H1 (cell line): ENCODE results near the gene ABL2. TPM values are rescaled to one million over a fixed set of nuclear protein-coding genes. Genes with fewer than 3 reads are reported as not detected.

Experiments used
- CTCF ChIA-PET: fragments of 300-600 bp; sonication (Branson Sonifier 250); formaldehyde crosslinking; loops from one replicate; lab custom pipeline; 2021; ENCODE audit not compliant: partially characterized antibody; lab: Charles Lee
- POLR2A ChIA-PET: fragments of 300-600 bp; sonication (Branson Sonifier 250); formaldehyde crosslinking; loops from one replicate; lab custom pipeline; 2021; ENCODE audit warnings: inconsistent platforms; ENCODE audit not compliant: partially characterized antibody; lab: Charles Lee
- DNase-seq, 2 experiments: peaks; one replicate each; pipeline versions ENCODE4 v3.0.0 to v3.0.0-alpha.2; 2010 to 2022; ENCODE audit warnings: low spot score in 2 of 2, low read depth in 1 of 2, mixed read lengths in 1 of 2
- FAIRE-seq: peaks from 2 replicates; lab custom pipeline; 2011; peaks lifted over from hg19 to GRCh38; lab: Jason Lieb, UNC
- H2AFZ ChIP-seq: 2 replicates; pipeline ENCODE4 v1.8.1; 2012; ENCODE audit warnings: low read length, inconsistent platforms
- H2AK5ac ChIP-seq: 2 replicates; pipeline ENCODE4 v1.6.1; 2013; ENCODE audit warnings: low read depth, low read length
- H2BK120ac ChIP-seq: replicated peaks from 2 replicates; pipeline ENCODE3; 2013; ENCODE audit warnings: low read depth, low read length, inconsistent platforms
- H2BK12ac ChIP-seq: 2 replicates; pipeline ENCODE4 v1.6.1; 2013; ENCODE audit warnings: low read depth, low read length
- H2BK15ac ChIP-seq: 2 replicates; pipeline ENCODE4 v1.6.1; 2013; ENCODE audit warnings: low read length
- H2BK20ac ChIP-seq: 2 replicates; pipeline ENCODE4 v1.6.1; 2013; ENCODE audit warnings: low read length
- H2BK5ac ChIP-seq: 2 replicates; pipeline ENCODE4 v1.6.1; 2013; ENCODE audit warnings: low read depth, low read length
- H3K14ac ChIP-seq: 2 replicates; pipeline ENCODE4 v1.6.1; 2013; ENCODE audit warnings: inconsistent platforms; ENCODE audit not compliant: insufficient read length
- H3K18ac ChIP-seq: 2 replicates; pipeline ENCODE4 v1.6.1; 2013; ENCODE audit warnings: low read length; ENCODE audit errors: extremely low read depth
- H3K23ac ChIP-seq: 2 replicates; pipeline ENCODE4 v1.6.1; 2013; ENCODE audit warnings: inconsistent platforms; ENCODE audit not compliant: insufficient read length
- H3K23me2 ChIP-seq: 2 replicates; pipeline ENCODE4 v1.6.1; 2013; ENCODE audit warnings: low read depth, low read length
- H3K27ac ChIP-seq: 2 replicates; pipeline ENCODE4 v1.6.1; 2011; ENCODE audit warnings: low read depth, low read length, inconsistent platforms
- H3K27me3 ChIP-seq, 4 experiments: replicated peaks in 1 of 4; 1 replicate in 1 of 4; 2 replicates in 3 of 4; pipeline versions ENCODE4 v1.6.1 to v1.8.1; 2011 to 2013; ENCODE audit warnings: low read length in 3 of 4, mild to moderate bottlenecking in 3 of 4, inconsistent platforms in 2 of 4, mixed read lengths in 2 of 4, moderate library complexity in 1 of 4; ENCODE audit not compliant: control insufficient read depth in 3 of 4, insufficient read depth in 3 of 4; ENCODE audit errors: extremely low read depth in 1 of 4
- H3K36me3 ChIP-seq, 4 experiments: 2 replicates each; pipeline versions ENCODE4 v1.6.1 to v1.8.1; 2011 to 2013; ENCODE audit warnings: mild to moderate bottlenecking in 4 of 4, low read length in 3 of 4, moderate library complexity in 2 of 4, control low read depth in 1 of 4, inconsistent platforms in 1 of 4; ENCODE audit not compliant: insufficient read depth in 4 of 4, control insufficient read depth in 2 of 4
- H3K4ac ChIP-seq: replicated peaks from 2 replicates; pipeline ENCODE3; 2013; ENCODE audit warnings: low read length, low read depth, mixed read lengths, inconsistent platforms; ENCODE audit not compliant: insufficient read length
- H3K4me1 ChIP-seq, 4 experiments: replicated peaks in 1 of 4; 1 replicate in 1 of 4; 2 replicates in 3 of 4; pipeline versions ENCODE4 v1.6.1 to v1.8.1; 2011 to 2013; ENCODE audit warnings: low read length in 3 of 4, inconsistent platforms in 2 of 4, mixed read lengths in 1 of 4; ENCODE audit not compliant: insufficient read depth in 4 of 4, control insufficient read depth in 3 of 4
- H3K4me2 ChIP-seq, 2 experiments: 2 replicates each; pipeline versions ENCODE4 v1.6.1 to v1.8.1; 2011 to 2013; ENCODE audit warnings: low read depth in 2 of 2, low read length in 2 of 2, control low read depth in 1 of 2, inconsistent platforms in 1 of 2, mild to moderate bottlenecking in 1 of 2; ENCODE audit not compliant: insufficient read depth in 1 of 2
- H3K4me3 ChIP-seq, 4 experiments: fragments of 200-600, 300-600 bp in 1 of 4; sonication (generic), shearing (Covaris generic), sonication (Bioruptor Twin) in 1 of 4; 2 replicates each; pipeline versions ENCODE4 v1.5.1 to v1.8.1; 2011 to 2016; ENCODE audit warnings: low read length in 4 of 4, low read depth in 3 of 4, control low read depth in 2 of 4, inconsistent platforms in 2 of 4, mild to moderate bottlenecking in 2 of 4, mixed read lengths in 1 of 4, moderate library complexity in 1 of 4; ENCODE audit not compliant: insufficient read depth in 2 of 4; ENCODE audit errors: extremely low read depth in 1 of 4
- H3K56ac ChIP-seq: replicated peaks from 2 replicates; pipeline ENCODE3; 2013; ENCODE audit warnings: low read depth, mild to moderate bottlenecking, mixed read lengths, low read length, inconsistent platforms; ENCODE audit not compliant: insufficient read length
- H3K79me1 ChIP-seq: 2 replicates; pipeline ENCODE4 v1.6.1; 2013; ENCODE audit warnings: low read depth, low read length, control low read depth
- H3K79me2 ChIP-seq, 2 experiments: 2 replicates each; pipeline versions ENCODE4 v1.6.1 to v1.8.1; 2012 to 2013; ENCODE audit warnings: low read length in 2 of 2, mild to moderate bottlenecking in 2 of 2, inconsistent platforms in 1 of 2; ENCODE audit not compliant: insufficient read depth in 2 of 2, control insufficient read depth in 1 of 2
- H3K9ac ChIP-seq, 4 experiments: replicated peaks in 1 of 4; 1 replicate in 1 of 4; 2 replicates in 3 of 4; pipeline versions ENCODE4 v1.6.1 to v1.8.1; 2011 to 2013; ENCODE audit warnings: low read depth in 3 of 4, low read length in 3 of 4, control low read depth in 2 of 4, mild to moderate bottlenecking in 2 of 4, moderate library complexity in 2 of 4, inconsistent platforms in 1 of 4; ENCODE audit errors: extremely low read depth in 1 of 4
- H3K9me3 ChIP-seq, 2 experiments: 2 replicates each; pipeline versions ENCODE4 v1.6.1 to v1.8.1; 2012 to 2013; ENCODE audit warnings: mild to moderate bottlenecking in 2 of 2, moderate library complexity in 2 of 2, control low read depth in 1 of 2, inconsistent platforms in 1 of 2, low read depth in 1 of 2, low read length in 1 of 2, mixed read lengths in 1 of 2; ENCODE audit not compliant: insufficient read depth in 2 of 2
- H4K20me1 ChIP-seq, 2 experiments: replicated peaks in 1 of 2; 2 replicates each; pipeline versions ENCODE3 to v1.8.1; 2011 to 2013; ENCODE audit warnings: inconsistent platforms in 2 of 2, low read length in 2 of 2, mild to moderate bottlenecking in 1 of 2; ENCODE audit not compliant: insufficient read depth in 2 of 2, control insufficient read depth in 1 of 2
- H4K5ac ChIP-seq: 2 replicates; pipeline ENCODE4 v1.6.1; 2013; ENCODE audit warnings: low read length, low read depth, mixed read lengths, inconsistent platforms; ENCODE audit not compliant: insufficient read length
- H4K8ac ChIP-seq: 2 replicates; pipeline ENCODE4 v1.8.0; 2013; ENCODE audit warnings: mild to moderate bottlenecking, moderate library complexity, low read length, inconsistent platforms; ENCODE audit not compliant: insufficient read depth; ENCODE audit errors: extremely low read depth
- H4K91ac ChIP-seq: replicated peaks from 2 replicates; pipeline ENCODE3; 2013; ENCODE audit warnings: low read length, mixed read lengths, inconsistent platforms; ENCODE audit not compliant: insufficient read length
- NRF1 ChIP-seq: IDR thresholded peaks from 2 replicates; pipeline ENCODE4 v1.6.1; 2011; ENCODE audit warnings: mild to moderate bottlenecking, low read depth, low read length, improper control_type of control experiment
- RNF2 ChIP-seq: fragments of 200-900, 300-1000 bp; sonication (generic); IDR thresholded peaks from 2 replicates; pipeline ENCODE4 v1.7.1; 2016; ENCODE audit warnings: borderline replicate concordance, low read depth, mild to moderate bottlenecking, antibody characterized with exemption, low read length; ENCODE audit not compliant: poor library complexity, severe bottlenecking; ENCODE audit errors: missing control alignments
- TAF1 ChIP-seq: IDR thresholded peaks from 2 replicates; pipeline ENCODE4 v1.6.1; 2011; ENCODE audit warnings: mild to moderate bottlenecking, low read depth, low read length
- WGBS, 2 experiments: shearing (Covaris generic) in 1 of 2; methylation state at CpG; one replicate each; pipeline versions ENCODE4 v1.1.6 to v1.1.7; 2013 to 2015; ENCODE audit warnings: low lambda C conversion rate in 2 of 2, mixed read lengths in 2 of 2, inconsistent platforms in 1 of 2, low coverage in 1 of 2, missing lambda C conversion rate in 1 of 2; ENCODE audit not compliant: insufficient replicate concordance in 2 of 2, insufficient coverage in 1 of 2, insufficient read length in 1 of 2; ENCODE audit errors: extremely low coverage in 1 of 2, missing lambda C conversion rate in 1 of 2; 5-methylcytosine and 5-hydroxymethylcytosine counted together
- polyA plus RNA-seq, 7 experiments: library from polyadenylated mRNA; depleted of rRNA in 3 of 7; stranded (reverse) in 5 of 7; unstranded in 2 of 7; fragments of >200 nt in 5 of 7; fragments of 200-250 nt in 2 of 7; gene quantifications; 1 replicate in 5 of 7; 2 replicates in 1 of 7; 4 replicates in 1 of 7; pipeline versions ENCODE4 v1.2.1 to v1.2.3, GENCODE V29; 2011 to 2013; ENCODE audit warnings: missing spikeins in 2 of 7, mixed read lengths in 2 of 7
- total RNA-seq: library from RNA; stranded (reverse); fragmentation: NEBNext Ultra II Directional; extraction: Animal tissue kit (Norgen Biotek cat#: 25700); gene quantifications from 2 replicates; pipeline ENCODE4 v1.2.1, GENCODE V29; 2021

The ABL2 gene
- total and polyA plus RNA-seq, 2 of the 8 experiments (the other 6 are each of a cell fraction or from before 2014, with no cell fraction given): 4.5 to 19.1 TPM

DNA sequence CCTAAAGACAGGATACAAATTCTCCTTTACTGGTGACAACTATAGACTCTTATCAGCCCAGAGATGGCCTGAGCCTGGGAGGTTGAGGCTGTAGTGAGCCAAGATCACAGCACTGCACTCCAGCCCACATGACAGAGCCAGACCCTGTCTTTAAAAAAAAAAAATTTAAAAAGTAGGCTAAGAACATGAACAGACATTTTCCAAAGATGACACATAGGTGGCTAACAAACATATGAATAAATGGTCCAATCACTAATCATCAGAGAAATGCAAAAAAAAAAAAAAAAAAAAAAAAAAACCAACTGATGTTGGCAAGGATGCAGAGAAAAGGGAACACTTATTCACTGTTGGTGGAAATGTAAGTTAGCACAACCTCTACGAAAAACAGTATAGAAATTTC lies 82.6 kb downstream of the ABL2 start:
- FAIRE-seq: no peak
- peaks cover 0 to 26% of the 10 kb centered on the region in 2 experiments; a peak in 1 of 4 replicates for H3K79me2 ChIP-seq
- H2BK20ac ChIP-seq: no peak overlapping the region

More for the DNA sequence above, 82.6 kb downstream of the ABL2 start:
- no peak overlapping the region for H2BK5ac ChIP-seq
- no peak overlapping the region for H3K4ac ChIP-seq
- H3K4me3 ChIP-seq: no peak overlapping the region
- H3K9ac ChIP-seq: no peak overlapping the region
- 77% methylated on average over 1 of the region's 1 CpG; no CpG with 5 or more reads in 1 of the 2 experiments for WGBS, 2 experiments
- H4K91ac ChIP-seq: no peak overlapping the region
- H3K23ac ChIP-seq: no peak overlapping the region
- no peak overlapping the region for H3K4me2 ChIP-seq
- no peak overlapping the region for H3K18ac ChIP-seq
- ChIA-PET CTCF (interaction anchor here (1.0 kb wide), 1 partner anchor 26 kb away, joined by 3 read pairs; no protein-coding TSS in a partner anchor), POLR2A (no interaction called here)
- H3K23me2 ChIP-seq: no peaks in the 10 kb centered on the region
- H3K79me1 ChIP-seq: no peaks in the 10 kb centered on the region
- no peak overlapping the region for H2AK5ac ChIP-seq
- H3K36me3 ChIP-seq: no peaks in the 10 kb centered on the region
- no peak overlapping the region for H3K27ac ChIP-seq
- no peaks in the 10 kb centered on the region for H3K27me3 ChIP-seq
- H3K9me3 ChIP-seq: no peaks in the 10 kb centered on the region
- no peak overlapping the region for H2BK120ac ChIP-seq
- H2BK12ac ChIP-seq: no peak overlapping the region
- H4K8ac ChIP-seq: no peak overlapping the region
- no peak overlapping the region for H3K56ac ChIP-seq
- H2BK15ac ChIP-seq: no peak overlapping the region
- H4K20me1 ChIP-seq: no peaks in the 10 kb centered on the region
- H2AFZ ChIP-seq: no peak overlapping the region
- 0 out of 7 replicates have a peak, but pooled peaks cover 0 to 2% (median 0%) of the 10 kb centered on the region in 4 experiments for H3K4me1 ChIP-seq
- TF ChIP-seq TAF1: no peak
- TF ChIP-seq RNF2: no peak
- no peak for TF ChIP-seq NRF1
- DNase-seq: no peak
- H3K14ac ChIP-seq: no peak overlapping the region
- no peak overlapping the region for H4K5ac ChIP-seq
